DMS79 (cell line): ENCODE data around the gene CD300LB.

Experiments used
- DNase-seq: peaks from one replicate; lab custom pipeline; 2025; lab: John Stamatoyannopoulos, UW

Gene CD300LB

DNA sequence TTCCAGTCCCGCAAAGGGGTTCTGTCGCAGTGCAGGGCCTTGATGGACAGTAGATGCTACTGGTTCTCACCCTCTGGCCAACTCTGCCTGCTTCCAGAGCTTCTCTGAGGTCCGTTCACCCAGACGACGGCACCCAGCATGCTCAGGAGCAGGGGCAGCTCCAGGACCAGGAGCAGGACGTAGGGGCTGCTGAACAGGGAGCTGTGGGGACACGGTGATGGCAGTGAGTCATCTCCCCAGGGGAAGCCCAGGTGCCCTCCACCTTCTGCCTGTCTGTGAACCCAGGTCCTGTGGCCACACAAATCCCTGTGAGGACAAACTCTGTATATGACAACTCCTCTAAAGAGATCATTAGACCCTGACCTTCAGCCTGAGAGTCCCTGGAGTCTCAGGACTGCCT is 18.1 kb upstream of the CD300LB start:
- no peak for DNase-seq

DNA sequence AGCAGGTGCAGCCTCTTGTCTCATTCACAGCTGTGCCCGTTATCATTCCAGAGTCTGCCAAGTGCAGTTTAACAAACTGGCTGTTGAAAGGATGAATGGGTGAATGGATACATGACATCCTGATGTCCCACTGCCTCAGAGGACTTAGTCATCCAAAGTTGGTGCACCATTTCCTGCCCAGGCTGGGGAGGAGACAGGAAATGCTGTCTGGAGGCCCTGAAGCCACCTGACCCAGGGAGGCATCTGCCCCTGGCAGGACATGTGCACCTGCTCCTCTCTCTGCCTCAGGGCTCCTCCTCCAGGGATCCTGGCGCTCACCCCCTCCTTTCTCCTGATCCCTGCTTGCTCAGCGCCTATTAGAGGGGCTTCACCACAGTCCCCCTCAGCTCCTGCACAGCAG is 16.5 kb upstream of the CD300LB start:
- no peak for DNase-seq

DNA sequence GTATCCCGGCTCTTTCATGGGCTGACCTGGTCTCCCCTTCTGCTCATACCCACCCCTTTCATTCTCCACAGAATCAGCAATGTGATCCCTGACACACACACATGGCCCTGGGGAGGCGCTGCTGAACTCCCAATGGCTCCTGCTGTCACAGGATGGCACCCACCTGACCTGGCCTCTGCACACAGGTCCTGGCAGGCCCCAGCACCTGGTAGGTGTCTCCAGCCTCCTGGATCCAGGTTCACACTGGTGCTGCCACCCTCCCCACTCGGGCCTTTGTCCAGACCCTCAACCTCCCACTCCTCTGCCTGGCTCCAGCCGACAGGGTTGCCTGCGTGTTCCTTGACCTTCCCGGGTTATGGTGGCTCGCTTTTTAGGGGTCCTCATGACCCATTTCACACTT is 16.0 kb upstream of the CD300LB start:
- DNase-seq, result no peak

DNA sequence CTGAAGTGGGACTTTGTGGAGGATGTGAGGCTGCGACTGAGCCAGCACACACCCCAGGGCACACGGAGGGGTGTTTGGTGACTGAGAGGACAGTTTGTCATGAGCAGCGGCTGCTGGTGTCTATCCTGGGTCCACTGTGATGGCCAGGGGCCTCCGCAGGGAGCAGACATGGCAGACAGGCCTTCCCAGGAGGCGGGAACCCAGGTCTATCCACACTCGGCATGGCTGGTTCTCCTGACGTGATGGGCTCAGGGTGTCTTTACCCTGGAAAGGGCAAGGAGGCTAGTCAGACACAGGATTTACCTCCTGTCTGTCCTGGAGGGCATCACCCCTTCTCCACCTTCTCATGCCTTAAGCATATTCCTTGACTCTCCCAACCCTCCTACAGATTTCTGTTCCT is 15.3 kb upstream of the CD300LB start:
- no peak for DNase-seq

DNA sequence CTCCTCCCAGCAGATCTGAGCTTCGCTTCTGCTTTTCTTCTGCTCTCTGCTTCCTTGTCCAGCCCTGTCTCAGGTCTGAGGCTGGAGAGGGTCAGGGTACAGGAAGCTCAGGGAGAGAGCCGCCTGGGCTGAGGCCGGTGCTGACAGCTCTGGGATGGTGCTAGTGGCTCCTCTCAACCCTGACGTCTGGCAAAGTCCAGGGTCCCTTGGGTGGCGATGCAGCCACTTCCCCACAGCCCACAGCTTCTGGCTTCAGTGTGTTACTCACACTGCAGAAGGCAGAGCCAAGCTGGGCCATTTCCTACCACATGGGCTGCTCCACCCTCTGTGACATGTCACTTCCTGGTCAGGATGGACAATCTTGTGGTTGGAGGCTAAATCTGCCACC is 14.6 kb upstream of the CD300LB start, which contains the start of gene CD300C:
CD300C (minus strand) TSS at position 273 of the 388 bp plus-strand sequence. CDS start 333 bp downstream, outside the sequence.
- DNase-seq, result no peak

DNA sequence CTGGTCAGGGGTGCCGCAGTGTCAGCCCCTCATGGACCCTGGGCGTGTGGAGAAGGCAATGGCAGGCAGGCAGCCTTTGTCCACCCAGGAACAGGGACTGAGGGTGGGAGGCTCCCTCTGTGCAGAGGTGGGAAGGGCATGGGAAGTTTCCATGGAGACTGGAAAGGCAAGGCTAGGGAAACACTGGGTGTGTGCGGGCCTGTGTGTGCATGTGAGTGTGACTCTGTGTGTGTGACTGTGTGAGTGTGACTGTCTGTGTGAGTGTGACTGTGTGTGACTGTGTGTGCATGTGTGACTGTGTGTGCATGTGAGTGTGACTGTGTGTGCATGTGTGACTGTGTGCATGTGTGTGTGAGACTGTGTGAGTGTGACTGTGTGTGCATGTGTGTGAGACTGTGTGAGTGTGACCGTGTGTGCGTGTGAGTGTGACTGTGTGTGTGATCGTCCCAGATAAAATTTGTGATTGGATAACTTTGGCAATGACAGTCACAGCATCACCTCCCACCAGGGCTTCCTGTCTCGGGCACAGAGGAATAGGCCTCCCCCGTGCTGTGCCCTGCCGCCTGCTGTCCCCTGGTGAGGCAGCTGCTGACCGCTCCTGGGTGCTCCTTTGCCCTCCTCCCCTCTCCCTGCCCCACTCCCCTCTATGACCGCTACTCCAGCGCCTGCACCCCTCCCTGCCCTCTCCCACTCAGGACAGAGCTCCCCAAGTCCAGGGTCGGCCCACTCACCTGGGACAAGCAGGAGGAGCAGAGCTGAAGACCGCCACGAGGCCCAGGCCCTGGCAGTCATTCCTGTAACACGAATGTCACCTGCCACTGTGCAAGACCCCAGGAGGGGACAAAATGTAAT is 13.9 kb upstream of the CD300LB start:
- no peak for DNase-seq

DNA sequence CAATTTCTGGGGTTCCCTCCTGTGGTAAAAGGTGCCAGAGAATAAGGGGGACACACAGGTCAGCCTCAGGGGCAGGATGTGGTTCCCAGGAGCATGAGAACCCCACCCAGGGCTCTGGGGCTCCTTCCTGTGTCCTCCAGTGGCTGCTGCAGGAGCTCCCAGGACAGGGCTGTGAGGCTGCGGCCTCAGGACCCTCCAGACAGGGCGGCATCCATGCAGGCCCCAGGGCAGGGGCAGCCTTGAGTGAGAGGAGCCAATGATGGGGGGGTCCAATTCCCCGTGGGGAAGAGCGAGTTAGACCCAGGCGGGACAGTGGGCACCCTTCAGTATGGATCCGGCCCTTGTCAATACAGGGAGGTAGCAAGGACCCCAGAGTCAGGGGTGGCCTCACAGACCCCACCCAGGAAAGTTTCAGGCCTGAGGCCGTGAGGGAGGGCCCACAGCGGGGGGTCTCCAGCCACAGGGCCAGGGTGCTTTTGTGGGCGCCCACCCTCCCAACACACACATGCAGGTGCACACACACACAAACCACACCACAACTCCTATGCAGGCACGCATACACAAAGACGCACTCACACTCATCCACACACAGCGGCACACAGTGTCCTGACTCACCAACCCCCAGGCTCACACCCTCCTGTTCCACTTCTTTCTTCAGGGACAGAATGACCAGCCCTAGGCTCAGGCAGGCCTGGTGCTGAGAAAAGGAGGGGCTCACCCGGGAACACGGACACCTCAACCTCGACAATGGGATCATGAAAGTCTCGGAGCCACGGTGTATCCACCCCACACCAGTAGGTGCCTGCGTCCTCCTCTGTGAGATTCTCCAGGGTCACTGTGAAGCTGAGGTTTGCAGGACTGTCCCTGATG is 12.9 kb upstream of the CD300LB start:
- no peak for DNase-seq

DNA sequence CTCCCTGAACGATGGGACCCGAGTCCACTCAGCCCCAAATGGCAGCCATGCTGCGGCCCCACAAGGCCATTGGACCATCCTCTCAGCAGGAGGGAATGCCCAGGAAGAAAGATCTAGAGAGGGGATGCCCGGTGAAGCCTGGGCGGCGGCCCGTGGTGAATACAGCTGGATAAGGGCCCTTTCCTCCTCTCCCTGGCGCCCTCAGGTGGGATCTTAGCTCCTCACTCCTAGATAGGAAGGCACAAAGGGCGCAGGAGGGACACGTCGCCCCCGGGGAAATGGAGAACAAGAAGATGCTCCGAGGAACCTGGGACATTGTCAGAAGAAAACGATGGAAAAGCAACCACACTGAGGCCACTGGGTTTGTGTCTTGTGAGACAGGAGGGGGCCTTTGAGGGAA is 12.1 kb upstream of the CD300LB start:
- DNase-seq, result no peak

DNA sequence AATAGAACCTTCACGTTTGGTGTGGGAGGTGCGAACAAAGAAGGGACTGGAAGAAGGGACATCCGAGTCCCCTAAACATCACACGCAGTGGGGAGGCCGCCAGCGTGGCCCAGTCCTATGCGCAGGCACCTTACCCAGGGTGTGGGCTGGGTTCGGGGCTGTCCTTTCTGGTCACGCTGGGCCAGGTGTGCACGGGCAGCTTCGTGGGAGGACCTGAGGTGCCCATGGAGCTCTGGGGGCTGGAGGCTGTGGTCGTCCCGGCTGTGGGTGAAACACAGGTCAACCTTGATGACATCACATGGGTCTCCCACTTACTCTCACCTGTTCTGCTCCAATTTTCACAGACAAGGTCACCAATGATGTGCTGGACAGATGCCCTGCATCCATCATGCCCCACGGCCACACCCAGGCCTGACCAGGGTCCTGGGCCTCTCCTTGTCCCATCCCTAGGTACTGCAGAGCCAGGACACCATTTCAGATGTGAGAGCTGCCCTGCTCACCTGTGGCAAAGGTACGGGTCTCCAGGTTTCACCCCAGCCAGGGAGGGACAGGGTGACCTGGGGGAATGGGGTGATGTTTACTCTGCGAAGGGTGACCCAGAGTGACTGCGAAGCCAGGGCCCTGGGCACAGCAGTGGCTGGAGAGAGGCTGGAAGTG is 11.6 kb upstream of the CD300LB start:
- DNase-seq, result no peak

DNA sequence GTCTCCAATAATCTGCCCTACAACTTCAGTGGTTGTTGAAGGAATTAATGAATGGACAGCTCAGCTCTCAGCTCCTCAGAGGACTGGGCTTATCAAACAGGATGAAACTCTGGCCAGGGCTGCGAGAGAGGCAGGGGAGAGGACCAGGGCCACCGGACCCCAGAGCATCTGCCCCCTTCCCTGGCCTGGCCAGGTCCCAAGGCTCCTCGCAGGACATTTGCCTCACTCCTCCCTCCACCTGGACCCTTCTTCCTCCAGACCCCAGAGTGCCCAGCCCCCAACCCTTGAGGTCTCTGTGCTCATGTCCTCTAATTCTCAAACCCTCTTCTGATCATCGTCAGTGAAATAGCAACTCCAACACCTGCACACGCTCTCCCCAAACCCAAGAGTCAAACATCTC is 10.9 kb upstream of the CD300LB start:
- DNase-seq, result no peak

DNA sequence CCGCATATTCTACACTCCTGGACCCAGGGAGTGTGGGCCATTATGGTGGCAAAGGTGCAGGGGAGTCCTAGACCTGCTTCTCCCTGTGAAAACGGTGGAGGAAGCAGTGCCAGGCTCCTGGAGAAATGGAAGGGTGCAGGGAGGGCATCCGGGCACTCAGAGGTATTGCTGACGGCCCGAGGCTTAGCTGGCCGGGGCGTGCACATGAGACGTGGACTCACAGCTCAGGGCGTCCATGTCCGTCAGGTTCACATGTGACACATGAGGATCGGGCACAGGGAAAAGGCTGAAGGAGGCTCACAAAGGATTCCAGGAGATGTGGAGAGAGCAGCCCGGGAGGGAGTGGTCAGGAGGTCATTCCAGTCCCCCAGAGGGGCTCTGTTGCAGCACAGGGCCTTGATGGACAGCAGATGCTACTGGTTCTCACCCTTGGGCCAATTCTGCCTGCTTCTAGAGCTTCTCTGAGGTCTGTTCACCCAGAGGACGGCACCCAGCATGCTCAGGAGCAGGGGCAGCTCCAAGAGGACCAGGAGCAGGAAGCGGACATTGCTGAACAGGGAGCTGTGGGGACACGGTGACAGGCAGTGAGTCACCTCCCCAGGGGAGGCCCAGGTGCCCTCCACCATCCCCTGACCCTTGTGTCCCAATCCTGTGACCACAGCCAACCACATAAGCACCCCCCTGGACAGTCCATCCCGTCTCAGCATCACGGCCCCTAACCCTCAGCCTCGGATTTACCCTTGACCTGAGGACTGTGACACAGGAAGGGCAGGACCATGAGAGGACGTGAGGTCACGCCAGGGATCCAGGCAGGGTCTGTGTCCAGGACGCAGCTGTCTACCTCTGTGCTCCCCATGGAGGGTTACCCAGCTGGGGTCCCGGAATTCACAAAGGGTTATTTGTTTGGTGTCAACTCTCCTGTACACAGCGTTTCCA is 10.2 kb upstream of the CD300LB start:
- DNase-seq, result no peak

DNA sequence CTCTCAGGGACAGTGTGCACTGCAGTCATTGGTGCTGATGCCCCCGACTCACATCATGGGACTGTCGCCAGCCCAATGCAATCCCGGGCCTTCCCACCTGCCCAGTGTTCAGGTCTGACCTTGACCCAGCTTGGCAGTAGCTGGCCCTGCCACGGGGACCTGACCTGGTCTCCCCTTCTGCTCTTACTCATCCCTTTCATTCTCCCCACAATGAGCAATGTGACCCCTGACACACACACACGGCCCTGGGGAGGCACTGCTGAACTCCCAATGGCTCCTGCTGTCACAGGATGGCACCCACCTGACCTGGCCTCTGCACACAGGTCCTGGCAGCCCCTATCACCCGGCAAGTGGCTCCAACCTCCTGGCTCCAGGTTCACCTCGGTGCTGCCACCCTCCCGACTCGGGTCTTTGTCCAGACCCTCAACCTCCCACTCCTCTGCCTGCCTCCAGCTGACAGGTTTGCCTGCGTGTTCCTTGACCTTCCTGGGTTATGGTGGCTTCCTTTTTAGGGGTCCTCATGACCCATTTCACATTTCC is 8.1 kb upstream of the CD300LB start:
- no peak for DNase-seq

DNA sequence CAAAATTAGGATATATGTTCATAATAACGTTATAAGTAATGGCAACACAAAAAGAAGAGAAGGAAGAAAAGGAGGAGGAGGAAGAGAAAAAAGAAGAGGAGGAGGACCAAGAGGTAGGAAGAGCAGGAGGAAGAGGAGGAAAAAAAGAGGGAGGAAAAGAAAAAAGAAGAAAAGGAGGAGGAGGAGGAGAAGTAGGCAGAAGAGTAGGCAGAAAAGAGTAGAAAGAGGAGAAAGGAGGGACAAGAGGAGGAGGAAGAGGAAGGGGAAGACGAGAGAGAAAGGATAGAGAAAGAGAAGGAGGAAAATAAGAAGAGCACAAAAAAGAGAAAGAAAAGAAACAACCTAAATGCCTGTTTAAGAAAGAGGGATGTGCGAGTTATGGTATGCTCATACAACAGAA is 5.6 kb upstream of the CD300LB start:
- no peak for DNase-seq

DNA sequence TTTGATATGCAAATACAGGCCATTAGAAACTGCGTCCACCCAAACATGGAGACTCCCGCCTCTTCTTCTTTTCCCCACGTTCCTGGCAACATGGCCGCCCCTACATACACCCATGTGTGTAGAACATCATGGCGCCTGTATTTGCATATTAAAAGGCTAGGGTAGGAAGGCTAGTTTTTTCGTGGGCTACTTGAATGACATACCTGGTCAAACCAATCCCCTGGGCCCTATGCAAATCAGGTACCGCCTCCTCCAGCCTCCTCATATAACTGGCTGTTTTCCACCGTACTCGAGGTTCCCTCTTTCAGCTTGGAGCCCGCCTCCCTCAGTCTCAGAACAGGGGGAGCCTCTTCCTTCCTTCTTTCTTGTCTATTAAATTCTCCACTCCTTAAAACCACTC is 840 bp upstream of the CD300LB start:
- no peak for DNase-seq

DNA sequence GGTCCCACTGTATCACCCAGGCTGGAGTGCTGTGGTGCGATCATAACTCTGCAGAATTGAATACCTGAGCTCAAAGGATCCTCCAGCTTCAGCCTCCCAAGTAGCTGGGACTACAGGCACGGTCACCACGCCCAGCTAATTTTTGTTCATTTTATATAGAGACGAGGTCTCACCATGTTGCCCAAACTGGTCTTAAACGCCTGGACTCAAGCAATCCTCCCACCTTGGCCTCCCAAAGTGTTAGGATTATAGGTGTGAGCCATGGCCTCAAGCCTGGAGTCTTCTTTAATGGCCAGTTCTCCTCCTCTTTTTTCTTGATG is 484 bp downstream of the CD300LB start:
- no peak for DNase-seq

DNA sequence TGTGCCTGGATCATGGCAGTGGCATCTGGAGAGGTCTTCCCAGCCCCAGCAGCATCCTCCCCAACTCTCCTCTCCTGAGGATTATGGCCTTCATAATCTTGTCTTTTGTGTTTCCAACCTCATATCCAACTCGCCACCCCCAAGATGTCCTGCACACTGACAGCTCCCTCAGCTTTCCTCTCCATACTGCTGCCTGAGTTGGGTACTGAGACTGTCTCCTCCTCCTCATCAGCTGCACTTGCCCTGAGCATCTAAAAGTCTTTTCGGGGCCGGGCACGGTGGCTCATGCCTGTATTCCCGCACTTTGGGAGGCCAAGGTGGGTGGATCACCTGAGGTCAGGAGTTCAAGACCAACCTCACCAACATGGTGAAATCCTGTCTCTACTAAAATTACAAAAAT is 2.0 kb downstream of the CD300LB start:
- no peak for DNase-seq

DNA sequence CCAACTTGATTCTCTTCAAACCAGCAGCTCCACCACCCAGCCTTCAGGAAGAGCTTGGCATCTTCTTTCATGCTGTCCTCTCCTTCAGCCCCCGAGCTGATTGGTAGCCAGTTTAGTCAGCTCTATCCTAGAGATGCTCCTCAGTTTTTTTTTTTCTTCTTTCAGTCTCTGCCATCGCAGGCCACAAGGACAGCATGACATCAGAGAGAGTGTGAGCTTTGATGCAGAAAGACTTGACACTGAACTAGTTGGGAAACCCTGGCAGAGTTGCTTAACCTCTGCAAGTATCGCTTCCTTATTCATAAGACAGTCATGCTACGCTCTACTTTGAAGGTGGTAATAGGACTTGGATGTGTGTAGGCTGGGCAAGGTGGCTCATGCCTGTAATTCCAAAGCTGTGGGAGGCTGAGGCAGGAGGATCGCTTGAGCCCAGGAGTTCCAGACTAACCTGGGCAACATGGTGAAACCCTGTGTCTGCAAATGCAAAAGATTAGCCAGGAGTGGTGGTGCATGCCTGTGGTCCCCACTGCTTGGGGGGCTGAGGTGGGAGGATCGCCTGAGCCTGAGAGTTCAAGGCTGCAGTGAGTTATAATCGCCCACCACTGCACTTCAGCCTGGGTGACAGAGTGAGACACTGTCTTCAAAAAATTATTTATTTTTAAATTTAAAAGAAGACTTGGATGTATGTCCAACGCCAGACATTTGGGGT is 2.6 kb downstream of the CD300LB start:
- no peak for DNase-seq

DNA sequence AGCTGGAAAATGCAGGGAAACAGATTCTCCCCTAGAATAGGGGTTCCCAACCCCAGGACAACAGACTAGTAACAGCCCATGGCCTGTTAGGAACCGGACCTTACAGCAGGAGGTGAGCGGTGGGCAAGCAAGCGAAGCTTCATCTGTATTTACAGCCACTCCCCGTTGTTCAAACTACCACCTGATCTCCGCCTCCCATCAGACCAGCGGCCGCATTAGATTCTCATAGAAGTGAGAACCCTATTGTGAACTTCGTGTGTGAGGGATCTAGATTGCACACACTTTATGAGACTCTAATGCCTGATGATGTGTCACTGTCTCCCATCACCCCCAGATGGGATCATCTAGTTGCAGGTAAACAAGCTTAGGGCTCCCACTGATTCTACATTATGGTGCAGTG is 3.5 kb downstream of the CD300LB start:
- no peak for DNase-seq

DNA sequence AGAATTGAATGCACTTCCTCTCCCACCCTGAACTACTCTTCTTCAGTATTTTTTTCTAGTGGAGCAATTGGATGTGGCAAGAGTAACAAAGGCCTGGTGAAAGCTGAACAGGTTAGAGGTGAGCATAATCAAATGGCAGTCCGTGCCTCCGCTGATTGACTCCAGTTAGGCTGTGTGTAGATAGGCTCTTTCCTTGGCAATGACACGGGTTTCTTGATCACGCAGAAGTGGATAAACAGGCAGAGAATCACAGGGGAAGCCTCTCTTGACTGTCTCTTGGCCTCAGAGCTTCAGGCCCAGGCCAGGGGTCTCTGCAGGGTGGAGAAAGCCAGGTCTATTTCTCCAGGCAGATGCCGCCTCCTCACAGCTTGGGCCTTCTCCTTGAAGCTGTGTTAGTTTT is 4.2 kb downstream of the CD300LB start:
- no peak for DNase-seq

DNA sequence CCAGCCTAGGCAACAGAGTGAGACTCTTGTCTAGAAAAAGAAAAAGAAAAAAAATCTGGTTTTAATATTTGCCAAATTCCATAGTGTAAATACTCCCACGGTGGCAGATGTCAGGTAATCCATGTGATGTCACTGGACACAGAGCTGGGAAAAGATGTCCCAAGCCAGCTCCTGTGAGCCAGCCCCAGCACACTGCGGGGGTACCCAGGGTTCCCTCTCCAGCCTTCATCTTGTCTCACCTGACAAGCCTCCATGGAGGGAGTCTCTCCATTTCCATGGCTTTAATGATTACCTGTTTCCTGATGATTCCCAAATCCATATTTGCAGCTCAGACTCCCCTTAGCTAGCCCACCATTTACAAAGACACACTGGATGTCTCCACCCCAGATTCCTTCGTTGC is 4.6 kb downstream of the CD300LB start:
- DNase-seq, result no peak

DNA sequence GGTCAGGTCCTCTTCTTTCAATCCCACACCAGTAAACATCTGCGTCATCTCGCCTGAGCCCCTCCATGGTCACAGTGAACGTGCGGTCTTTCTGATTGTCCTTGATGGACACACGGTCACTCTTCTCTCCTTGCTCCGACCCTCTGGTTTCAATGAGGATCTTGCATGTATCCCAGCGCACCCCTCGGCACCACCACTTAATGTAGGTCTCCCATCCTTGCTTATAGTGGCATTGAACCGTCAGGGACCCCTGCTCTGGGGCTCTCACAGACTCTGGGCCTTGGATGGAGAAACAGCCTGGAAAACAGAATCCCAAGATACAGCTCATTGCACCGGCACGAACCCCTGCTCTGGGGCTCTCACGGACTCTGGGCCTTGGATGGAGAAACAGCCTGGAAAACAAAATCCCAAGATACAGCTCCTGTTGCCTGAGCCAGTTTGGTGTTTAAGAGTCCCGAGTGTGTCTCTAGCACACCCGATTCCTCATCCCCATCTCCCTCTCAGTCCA is 5.4 kb downstream of the CD300LB start:
- DNase-seq, result no peak
